DND-41 (cell line): ENCODE results near the gene COMMD7.
A peak's percentile ranks its signal among the peaks of the same experiment; 100 is the strongest.

ENCODE experiments used
- ATAC-seq: fragments of 200-7000 bp; cut with Tn5 transposase; 3 replicates; pipeline ENCODE4 v1.9.1; 2021; ENCODE audit warnings: low read depth; ENCODE audit not compliant: insufficient read depth
- DNase-seq: peaks from one replicate; pipeline ENCODE4 v3.0.0-alpha.2; 2020
- H2AFZ ChIP-seq: 2 replicates; pipeline ENCODE4 v1.6.0; 2012; ENCODE audit warnings: low read depth, low read length
- H3K27ac ChIP-seq: 2 replicates; pipeline ENCODE4 v1.5.1; 2012; ENCODE audit warnings: low read length, inconsistent platforms
- H3K27me3 ChIP-seq: fragments of 200-600 bp; sonication (generic); 2 replicates; pipeline ENCODE4 v1.6.0; 2012; ENCODE audit warnings: low read length, mild to moderate bottlenecking, inconsistent platforms; ENCODE audit not compliant: insufficient read depth, poor library complexity
- H3K36me3 ChIP-seq: 2 replicates; pipeline ENCODE4 v1.5.1; 2012; ENCODE audit warnings: low read length, inconsistent platforms; ENCODE audit not compliant: insufficient read depth
- H3K4me1 ChIP-seq: 2 replicates; pipeline ENCODE4 v1.5.1; 2012; ENCODE audit warnings: mild to moderate bottlenecking, low read length; ENCODE audit not compliant: insufficient read depth
- H3K4me2 ChIP-seq: 2 replicates; pipeline ENCODE4 v1.6.0; 2012; ENCODE audit warnings: mild to moderate bottlenecking, moderate library complexity, low read length, inconsistent platforms; ENCODE audit not compliant: insufficient read depth
- H3K4me3 ChIP-seq, 2 experiments: fragments of 200-600 bp in 1 of 2; shearing (Covaris generic) in 1 of 2; 2 replicates each; pipeline ENCODE4 v1.5.1; 2012 to 2016; ENCODE audit warnings: inconsistent platforms in 2 of 2, low read length in 2 of 2, mild to moderate bottlenecking in 2 of 2, low read depth in 1 of 2, moderate library complexity in 1 of 2
- H3K79me2 ChIP-seq: 2 replicates; pipeline ENCODE4 v1.6.0; 2012; ENCODE audit warnings: low read length, inconsistent platforms; ENCODE audit not compliant: insufficient read depth
- H3K9ac ChIP-seq: 2 replicates; pipeline ENCODE4 v1.6.0; 2012; ENCODE audit warnings: low read depth, mild to moderate bottlenecking, inconsistent platforms, low read length, moderate library complexity
- H3K9me3 ChIP-seq: 2 replicates; pipeline ENCODE4 v1.5.1; 2012; ENCODE audit warnings: low read length, moderate library complexity, mild to moderate bottlenecking, inconsistent platforms; ENCODE audit not compliant: insufficient read depth, severe bottlenecking
- H4K20me1 ChIP-seq: 2 replicates; pipeline ENCODE4 v1.6.0; 2012; ENCODE audit warnings: low read length; ENCODE audit not compliant: insufficient read depth
- CTCF ChIP-seq: IDR thresholded peaks from 2 replicates; pipeline ENCODE4 v1.5.1; 2012; ENCODE audit warnings: borderline replicate concordance, low read length, moderate library complexity, mild to moderate bottlenecking; ENCODE audit not compliant: poor library complexity, severe bottlenecking; ENCODE audit errors: extremely low read depth
- EZH2 ChIP-seq: IDR thresholded peaks from 3 replicates; pipeline ENCODE4 v1.6.1; 2012; ENCODE audit warnings: borderline replicate concordance, low read depth, mild to moderate bottlenecking, moderate library complexity, low read length, inconsistent platforms; ENCODE audit not compliant: severe bottlenecking

The COMMD7 gene

GRCh38 chr20:32664678-32665159 is 78.5 kb downstream of the COMMD7 start:
- Histone ChIP-seq H3K4me3 (no peak overlapping the region), H3K79me2 (no peaks in the 10 kb centered on the region), H3K27me3 (no peaks in the 10 kb centered on the region), H3K9ac (no peak overlapping the region), H3K36me3 (no peaks in the 10 kb centered on the region), H3K4me2 (no peak overlapping the region), H3K4me1 (no peaks in the 10 kb centered on the region), H4K20me1 (no peaks in the 10 kb centered on the region), H3K9me3 (peaks cover 5% of the 10 kb centered on the region), H2AFZ (no peak overlapping the region), H3K27ac (peak overlapping the region; percentile 6)
- DNase-seq (no peak), ATAC-seq (peak; percentile 48)
- no peak for TF ChIP-seq EZH2
- no peak for TF ChIP-seq CTCF

GRCh38 chr20:32664012-32664677 is 79.1 kb downstream of the COMMD7 start:
- TF ChIP-seq CTCF (no peak), EZH2 (no peak)
- Histone ChIP-seq H3K4me1 (no peaks in the 10 kb centered on the region), H3K9ac (no peak overlapping the region), H2AFZ (no peak overlapping the region), H4K20me1 (no peaks in the 10 kb centered on the region), H3K4me2 (no peak overlapping the region), H3K9me3 (peaks cover 5% of the 10 kb centered on the region), H3K27me3 (no peaks in the 10 kb centered on the region), H3K36me3 (no peaks in the 10 kb centered on the region), H3K27ac (peak overlapping the region; percentile 6), H3K79me2 (no peaks in the 10 kb centered on the region), H3K4me3 (no peak overlapping the region)
- DNase-seq = no peak
- peak; percentile 44 for ATAC-seq

GRCh38 chr20:32663335-32664011 is 79.8 kb downstream of the COMMD7 start:
- no peak for ATAC-seq
- H3K36me3 ChIP-seq = no peaks in the 10 kb centered on the region
- 0 out of 2 replicates have a peak overlapping the region, but pooled peaks have one; percentile 6 for H3K27ac ChIP-seq
- no peaks in the 10 kb centered on the region for H4K20me1 ChIP-seq
- no peak overlapping the region for H3K4me2 ChIP-seq
- H3K79me2 ChIP-seq = no peaks in the 10 kb centered on the region
- H3K27me3 ChIP-seq = no peaks in the 10 kb centered on the region
- no peak overlapping the region for H3K4me3 ChIP-seq
- H3K9ac ChIP-seq = no peak overlapping the region
- no peaks in the 10 kb centered on the region for H3K4me1 ChIP-seq
- H3K9me3 ChIP-seq = peaks cover 5% of the 10 kb centered on the region
- no peak overlapping the region for H2AFZ ChIP-seq
- no peak for TF ChIP-seq EZH2
- no peak for TF ChIP-seq CTCF
- no peak for DNase-seq
